Urinary bladder (tissue), 2 donors: ENCODE data around the gene GPHN. TPM values are rescaled to one million over a fixed set of nuclear protein-coding genes. Genes with fewer than 3 reads are reported as not detected.

Source experiments
- polyA plus RNA-seq: library from polyadenylated mRNA; stranded (reverse); fragments of 200-250 nt; gene quantifications from one replicate; pipeline ENCODE4 v1.2.3, GENCODE V29; 2013
- total RNA-seq: library from RNA; depleted of rRNA; stranded (reverse); fragments of >200 nt; gene quantifications from one replicate; pipeline ENCODE4 v1.2.3, GENCODE V29; 2014
- donor health status: healthy.

GPHN gene
- total and polyA plus RNA-seq, 2 donors = 14.6 to 18.1 TPM

Other genes starting within 250 kb of the GPHN start
- gene CCDC196, start 21.8 kb upstream of the GPHN start, total RNA-seq = not detected
- not detected for gene CCDC196, start 21.8 kb upstream of the GPHN start, polyA plus RNA-seq